Glomerular endothelial cell (primary cell): ENCODE measurements around the gene RIT2. TPM values are rescaled to one million over a fixed set of nuclear protein-coding genes. Genes with fewer than 3 reads are reported as not detected.

Experiments used
- DNase-seq: peaks from one replicate; pipeline ENCODE4 v3.0.0-alpha.2; 2011; ENCODE audit warnings: low read depth, low spot score; ENCODE audit errors: extremely low read depth
- total RNA-seq: library from RNA; depleted of rRNA; stranded (reverse); fragments of >200 nt; gene quantifications from 2 replicates; pipeline ENCODE4 v1.2.3, GENCODE V29; 2015

RIT2 gene
- total RNA-seq, 1 donor from 2014 or later = not detected

GRCh38 chr18:42937436-42937835 lies 178.0 kb downstream of the RIT2 start:
- DNase-seq = no peak

- DNase-seq = no peak
These were observed 179.2 kb downstream of the RIT2 start for GRCh38 chr18:42936289-42936688.

GRCh38 chr18:42931491-42931890 lies 184.0 kb downstream of the RIT2 start:
- peak; percentile 60 for DNase-seq

GRCh38 chr18:42929857-42930256 lies 185.6 kb downstream of the RIT2 start:
- DNase-seq = no peak

- DNase-seq = no peak
These were observed 186.3 kb downstream of the RIT2 start for GRCh38 chr18:42929181-42929580.

- no peak for DNase-seq
These were observed 190.4 kb downstream of the RIT2 start for GRCh38 chr18:42925036-42925435.

GRCh38 chr18:42922363-42922762 lies 193.1 kb downstream of the RIT2 start:
- no peak for DNase-seq

GRCh38 chr18:42921226-42921737 lies 194.2 kb downstream of the RIT2 start:
- DNase-seq = no peak

GRCh38 chr18:42920621-42921020 lies 194.9 kb downstream of the RIT2 start:
- DNase-seq = no peak

- DNase-seq = no peak
These were observed 200.2 kb downstream of the RIT2 start for GRCh38 chr18:42915299-42915698.

GRCh38 chr18:42914476-42914875 lies 201.0 kb downstream of the RIT2 start:
- DNase-seq = no peak

GRCh38 chr18:42909095-42909494 lies 206.4 kb downstream of the RIT2 start:
- no peak for DNase-seq

GRCh38 chr18:42906761-42907160 lies 208.7 kb downstream of the RIT2 start:
- no peak for DNase-seq

- DNase-seq = no peak
These were observed 214.3 kb downstream of the RIT2 start for GRCh38 chr18:42901161-42901560.

GRCh38 chr18:42893977-42894376 lies 221.5 kb downstream of the RIT2 start:
- DNase-seq = no peak

GRCh38 chr18:42892181-42892580 lies 223.3 kb downstream of the RIT2 start:
- DNase-seq = no peak

GRCh38 chr18:42891705-42892104 lies 223.8 kb downstream of the RIT2 start:
- no peak for DNase-seq

- no peak for DNase-seq
These were observed 232.3 kb downstream of the RIT2 start for GRCh38 chr18:42883169-42883568.

- DNase-seq = no peak
These were observed 233.4 kb downstream of the RIT2 start for GRCh38 chr18:42882122-42882521.

GRCh38 chr18:42872838-42873237 lies 242.6 kb downstream of the RIT2 start:
- no peak for DNase-seq

GRCh38 chr18:42864876-42865275 lies 250.6 kb downstream of the RIT2 start:
- DNase-seq = no peak

GRCh38 chr18:42861271-42861670 lies 254.2 kb downstream of the RIT2 start:
- DNase-seq = no peak

GRCh38 chr18:42860548-42860947 lies 254.9 kb downstream of the RIT2 start:
- DNase-seq = no peak
